Heart right ventricle (tissue), 16 donors: Measurements from ENCODE around the gene CCKAR. TPM values are rescaled to one million over a fixed set of nuclear protein-coding genes. Genes with fewer than 3 reads are reported as not detected.

Source experiments
- ATAC-seq, 8 donors: fragments of 200-7000 bp; cut with Tn5 transposase; one replicate each; pipeline ENCODE4 v1.9.1; 2020; ENCODE audit warnings: mild to moderate bottlenecking in 8 of 8, moderate library complexity in 8 of 8, moderate number of reproducible peaks in 1 of 8
- DNase-seq, 2 donors: peaks; one replicate each; pipeline ENCODE4 v3.0.0-alpha.2; 2020
- H3K27ac ChIP-seq, 10 donors: fragments of 200-600 bp; sonication (generic) in 2 of 10; one replicate each; pipeline versions ENCODE4 v1.5.0 to v1.8.0; 2020 to 2022; ENCODE audit warnings: mild to moderate bottlenecking in 3 of 10
- H3K27me3 ChIP-seq, 7 donors: fragments of 200-600 bp; one replicate each; pipeline ENCODE4 v1.8.0; 2021 to 2022; ENCODE audit warnings: mild to moderate bottlenecking in 2 of 7
- H3K36me3 ChIP-seq, 9 donors: fragments of 200-600 bp; sonication (generic) in 1 of 9; one replicate each; pipeline versions ENCODE4 v1.5.0 to v1.8.0; 2020 to 2022; ENCODE audit warnings: mild to moderate bottlenecking in 2 of 9
- H3K4me1 ChIP-seq, 9 donors: fragments of 200-600 bp; sonication (generic) in 1 of 9; one replicate each; pipeline versions ENCODE4 v1.5.0 to v1.8.0; 2020 to 2022; ENCODE audit warnings: mild to moderate bottlenecking in 4 of 9
- H3K4me3 ChIP-seq, 10 donors: fragments of 200-600 bp; sonication (generic) in 2 of 10; one replicate each; pipeline versions ENCODE4 v1.5.0 to v1.8.0; 2020 to 2022; ENCODE audit warnings: mild to moderate bottlenecking in 7 of 10, moderate library complexity in 2 of 10
- H3K9me3 ChIP-seq, 11 donors: fragments of 200-600 bp in 10 of 11; sonication (generic) in 2 of 11; one replicate each; pipeline versions ENCODE4 v1.5.0 to v1.8.0; 2013 to 2022; ENCODE audit warnings: mild to moderate bottlenecking in 2 of 11, control low read depth in 1 of 11, moderate library complexity in 1 of 11
- CTCF ChIP-seq, 9 donors: fragments of 200-600 bp; sonication (generic) in 2 of 9; IDR thresholded peaks; one replicate each; pipeline versions ENCODE4 v1.5.0 to v1.8.0; 2021 to 2022; ENCODE audit warnings: antibody characterized with exemption in 9 of 9, mild to moderate bottlenecking in 5 of 9, moderate library complexity in 1 of 9
- WGBS, 2 donors: extraction: QIAGEN DNeasy Blood & Tissue Kit; methylation state at CpG; one replicate each; pipeline ENCODE4 v1.1.7; 2013; ENCODE audit warnings: inconsistent platforms in 1 of 2; 5-methylcytosine and 5-hydroxymethylcytosine counted together
- intact Hi-C, 10 donors: fragments of 100-400 bp; cut with DNase I; formaldehyde crosslinking; loops; one replicate each; pipeline versions ENCODE4 v1.11.1 to v1.14.2; 2022
- polyA plus RNA-seq, 2 donors: library from polyadenylated mRNA; stranded (reverse); fragments of 200-250 nt; gene quantifications; one replicate each; pipeline ENCODE4 v1.2.3, GENCODE V29; 2013
- total RNA-seq, 10 donors: library from RNA; stranded (reverse); fragmentation: NEBNext Ultra II Directional in 3 of 10; extraction: Animal tissue kit (Norgen Biotek cat#: 25700) in 3 of 10; gene quantifications; one replicate each; pipeline versions ENCODE4 v1.2.1 to v1.2.4, GENCODE V29; 2021 to 2023
- donor health status: Arrhythmogenic right ventricular cardiomyopathy.
- donor health status: ischemic (EF 13 %, LVEDD 7.1; RV severe dilation, severe dysfunction).
- donor health status: healthy with polysubstance abuse.
- donor health status: DM: no; HTN: yes; CAD: no.
- donor health status: DM: no; HTN: no; CAD: no.
- donor health status: ischemic (EF 25% LVEDD 6.9; RV normal size, moderate dysfunction).
- donor health status: ischemic (EF 25% LVEDD 5.7; RV mildly dilated, moderate dysfunction).
- donor health status: healthy.
- donor health status: DM: yes; HTN: yes; CAD: no.
- donor health status: Ischemic cardiomyopathy.
- donor health status: ischemic (EF 35%, LVEDD 5.7; RV mildly dilated, moderate dysfunction).
- donor health status: nonischemic (EF 11% LVEDD 7.7; RV severe dilation, severe dysfunction).
- donor health status: DM: yes; HTN: yes; CAD: no.
- donor health status: PGD.
- donor health status: ischemic (EF 29% LVEDD 5.4; RV normal size, mild dysfunction).
- donor health status: nonischemic (EF 23%, LVEDD 6.1; RV moderate dilation, normal function).

The CCKAR gene
- total and polyA plus RNA-seq, 12 donors = not detected

GRCh38 chr4:26489101-26489985 lies 941 bp downstream of the CCKAR start:
- no peak for ATAC-seq
- intact Hi-C loops = no loop called here
- Histone ChIP-seq H3K9me3 (no peaks in the 10 kb centered on the region), H3K4me1 (no peaks in the 10 kb centered on the region), H3K36me3 (no peaks in the 10 kb centered on the region), H3K27me3 (peaks cover 0 to 46% (median 17%) of the 10 kb centered on the region in 7 donors), H3K27ac (no peak overlapping the region), H3K4me3 (no peak overlapping the region)
- 63 to 71% methylated on average over 19 of the region's 19 CpGs for WGBS, 2 donors
- TF ChIP-seq CTCF (IDR thresholded peaks at IDR 0.05) = no peak
- no peak for DNase-seq

- H3K36me3 ChIP-seq = no peaks in the 10 kb centered on the region
- DNase-seq = no peak
- H3K9me3 ChIP-seq = no peaks in the 10 kb centered on the region
- H3K4me3 ChIP-seq = no peak overlapping the region
- no peak for TF ChIP-seq CTCF (IDR thresholded peaks at IDR 0.05)
- peaks cover 0 to 25% (median 7%) of the 10 kb centered on the region in 7 donors for H3K27me3 ChIP-seq
- intact Hi-C loops = no loop called here
- WGBS, 2 donors = 70 to 80% methylated on average over 7 of the region's 7 CpGs
- no peak for ATAC-seq
- no peaks in the 10 kb centered on the region for H3K4me1 ChIP-seq
- H3K27ac ChIP-seq = no peak overlapping the region
These were observed 4.6 kb downstream of the CCKAR start for GRCh38 chr4:26485684-26486083.

GRCh38 chr4:26484516-26484915 lies 5.8 kb downstream of the CCKAR start:
- DNase-seq (no peak), ATAC-seq (no peak)
- intact Hi-C loops = no loop called here
- Histone ChIP-seq H3K9me3 (no peaks in the 10 kb centered on the region), H3K27ac (no peak overlapping the region), H3K27me3 (peaks cover 0 to 23% (median 7%) of the 10 kb centered on the region in 7 donors), H3K4me3 (no peak overlapping the region), H3K36me3 (no peaks in the 10 kb centered on the region), H3K4me1 (no peaks in the 10 kb centered on the region)
- no peak for TF ChIP-seq CTCF (IDR thresholded peaks at IDR 0.05)
- 73 to 83% methylated on average over 5 of the region's 5 CpGs for WGBS, 2 donors

GRCh38 chr4:26484032-26484515 lies 6.2 kb downstream of the CCKAR start:
- no peak for DNase-seq
- no peaks in the 10 kb centered on the region for H3K4me1 ChIP-seq
- no peak overlapping the region for H3K4me3 ChIP-seq
- no peaks in the 10 kb centered on the region for H3K9me3 ChIP-seq
- H3K27me3 ChIP-seq = peaks cover 0 to 19% (median 6%) of the 10 kb centered on the region in 7 donors
- H3K36me3 ChIP-seq = no peaks in the 10 kb centered on the region
- H3K27ac ChIP-seq = no peak overlapping the region
- ATAC-seq = no peak
- intact Hi-C loops = no loop called here
- 14 to 24% methylated on average over 2 of the region's 2 CpGs for WGBS, 2 donors
- TF ChIP-seq CTCF (IDR thresholded peaks at IDR 0.05) = no peak
